ENCODE data around the gene CLDN11.

Gene CLDN11

DNA sequence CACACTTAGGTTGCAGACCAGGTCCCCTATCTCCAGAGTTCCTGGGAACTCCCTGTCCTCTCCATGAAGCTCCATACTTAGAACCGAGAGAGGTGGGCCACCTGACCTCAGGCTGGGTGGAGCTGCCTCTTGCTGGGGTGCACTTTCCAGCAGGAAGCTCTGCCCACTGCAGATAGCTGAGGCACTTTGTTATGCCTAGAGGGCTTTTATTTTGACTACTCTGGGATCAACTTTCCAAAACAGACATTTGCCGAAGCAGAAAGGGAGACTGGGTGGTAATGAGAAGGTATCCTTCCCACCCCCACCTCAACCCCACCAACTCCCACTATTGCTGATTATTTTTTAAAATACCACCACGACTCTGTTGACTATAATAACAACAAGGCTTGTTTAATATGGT lies 54.7 kb downstream of the CLDN11 start:
- no peak for DNase-seq

- no peak for DNase-seq
These were observed 56.5 kb downstream of the CLDN11 start for GRCh38 chr3:170475092-170475685.

- no peak for DNase-seq
These were observed 57.6 kb downstream of the CLDN11 start for GRCh38 chr3:170476291-170476690.

GRCh38 chr3:170477395-170477794 lies 58.7 kb downstream of the CLDN11 start:
- no peak for DNase-seq

DNA sequence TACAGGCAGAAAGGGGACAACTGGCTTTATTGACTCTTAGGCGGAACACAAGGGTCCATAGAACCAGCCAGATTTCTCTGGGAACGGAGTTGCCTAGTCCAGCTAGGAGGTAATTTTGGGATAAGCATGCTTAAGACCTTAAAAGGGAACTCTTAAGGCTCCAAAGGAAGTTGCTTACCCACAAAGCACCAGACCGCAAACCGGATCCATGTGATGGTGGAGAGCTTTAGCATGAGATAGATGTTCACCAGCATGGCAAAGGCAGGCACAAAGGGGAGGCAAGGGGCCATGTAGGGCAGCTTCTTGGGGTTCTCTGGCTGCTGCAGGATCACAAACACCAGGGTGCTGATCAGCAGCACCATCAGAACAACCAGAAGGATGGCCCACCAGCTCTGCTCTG lies 61.4 kb downstream of the CLDN11 start:
- DNase-seq, result no peak

- DNase-seq, result no peak
These were observed 63.5 kb downstream of the CLDN11 start for GRCh38 chr3:170482199-170482598.

DNA sequence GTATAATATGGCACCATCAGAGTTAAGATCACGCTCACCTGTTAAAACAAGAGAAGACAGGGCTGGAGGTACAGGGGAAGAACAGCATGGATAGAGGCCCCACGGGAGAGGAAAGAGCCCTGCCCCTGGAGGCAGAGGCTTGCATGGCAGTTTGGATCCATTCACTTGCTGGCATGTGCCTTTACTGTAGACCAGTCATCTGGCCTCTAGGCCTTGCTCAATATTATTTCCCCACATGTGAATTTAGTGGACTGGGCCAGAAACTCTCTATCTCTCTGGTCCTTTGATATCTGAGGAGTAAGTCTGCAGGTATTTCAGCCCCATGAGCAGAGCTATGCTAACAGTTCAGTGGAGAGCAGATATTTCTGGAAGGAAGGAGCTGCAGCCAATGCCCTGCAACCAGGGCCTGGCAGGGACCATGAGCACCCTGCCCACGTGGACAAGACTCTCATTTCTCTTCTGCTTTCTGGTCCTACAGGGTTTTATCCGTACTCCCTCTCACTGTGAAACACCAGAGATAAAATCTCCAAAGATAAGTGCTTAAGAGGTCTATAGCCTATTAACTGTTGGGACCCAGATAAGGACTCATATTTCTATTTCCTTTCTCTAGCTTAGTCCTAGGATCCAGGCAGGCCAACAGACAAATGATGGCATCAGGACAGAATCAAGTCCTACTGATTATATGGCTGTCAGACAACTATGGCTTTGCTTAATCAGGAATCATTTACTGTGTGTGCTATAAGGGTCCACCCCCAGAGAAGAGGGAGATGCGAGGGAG lies 65.0 kb downstream of the CLDN11 start:
- DNase-seq, result no peak

Data from activated effector memory CD4-positive, alpha-beta T cell treated with Interleukin-2 at 50 U/mL for 16 hours (primary cell).